ENCODE results near the gene NUP98.

DNA sequence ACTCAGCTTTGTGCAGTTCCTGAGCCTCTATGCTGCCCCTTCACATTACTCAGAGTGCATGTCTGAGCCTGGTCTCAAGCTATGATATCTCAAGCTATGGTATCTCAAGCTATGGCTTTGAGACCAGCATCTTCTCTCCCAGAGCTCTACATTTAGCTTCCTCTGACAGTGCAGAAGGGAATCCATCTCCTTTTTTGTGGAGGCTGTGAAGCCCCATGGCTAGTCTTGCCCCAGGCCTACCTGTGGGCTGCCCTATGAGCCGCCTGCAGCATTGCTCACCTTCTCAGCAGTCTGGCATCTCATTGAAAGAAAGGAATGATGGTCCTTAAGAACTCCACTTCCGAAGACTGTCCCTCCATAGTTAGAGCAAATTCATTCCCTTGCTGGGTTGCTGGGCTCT is 23.6 kb upstream of the NUP98 start:
- TF ChIP-seq, protein P1, sequence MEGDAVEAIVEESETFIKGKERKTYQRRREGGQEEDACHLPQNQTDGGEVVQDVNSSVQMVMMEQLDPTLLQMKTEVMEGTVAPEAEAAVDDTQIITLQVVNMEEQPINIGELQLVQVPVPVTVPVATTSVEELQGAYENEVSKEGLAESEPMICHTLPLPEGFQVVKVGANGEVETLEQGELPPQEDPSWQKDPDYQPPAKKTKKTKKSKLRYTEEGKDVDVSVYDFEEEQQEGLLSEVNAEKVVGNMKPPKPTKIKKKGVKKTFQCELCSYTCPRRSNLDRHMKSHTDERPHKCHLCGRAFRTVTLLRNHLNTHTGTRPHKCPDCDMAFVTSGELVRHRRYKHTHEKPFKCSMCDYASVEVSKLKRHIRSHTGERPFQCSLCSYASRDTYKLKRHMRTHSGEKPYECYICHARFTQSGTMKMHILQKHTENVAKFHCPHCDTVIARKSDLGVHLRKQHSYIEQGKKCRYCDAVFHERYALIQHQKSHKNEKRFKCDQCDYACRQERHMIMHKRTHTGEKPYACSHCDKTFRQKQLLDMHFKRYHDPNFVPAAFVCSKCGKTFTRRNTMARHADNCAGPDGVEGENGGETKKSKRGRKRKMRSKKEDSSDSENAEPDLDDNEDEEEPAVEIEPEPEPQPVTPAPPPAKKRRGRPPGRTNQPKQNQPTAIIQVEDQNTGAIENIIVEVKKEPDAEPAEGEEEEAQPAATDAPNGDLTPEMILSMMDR (conservative IDR thresholded peaks at IDR 0.05; ENCODE audit: low read depth, low read length) = no peak
- no peak for TF ChIP-seq EZH2 (IDR thresholded peaks at IDR 0.05; ENCODE audit: borderline replicate concordance, low read depth, low read length, poor library complexity, severe bottlenecking)

All from A673 (cell line).